GM19328 (cell line): ENCODE results near the gene RAP1A.
"Not testable (repeated sequence)": the region's sequence is repeated elsewhere in the genome, so short reads cannot be mapped to it uniquely, and the experiment has no call there.

ENCODE experiments used
- ATAC-seq: cut with Tn5 transposase; IDR thresholded peaks from one replicate; pipeline ENCODE4 v1.9.1; 2021; ENCODE audit warnings: mild to moderate bottlenecking, moderate library complexity; ENCODE audit not compliant: unreplicated experiment

RAP1A gene

GRCh38 chr1:111628153-111628552, 8.6 kb downstream of the RAP1A start:
- no peak for ATAC-seq

- no peak for ATAC-seq
These were observed 9.8 kb downstream of the RAP1A start for GRCh38 chr1:111629190-111629954.

GRCh38 chr1:111630567-111630966, 11.0 kb downstream of the RAP1A start:
- no peak for ATAC-seq

GRCh38 chr1:111631502-111631901, 11.9 kb downstream of the RAP1A start:
- no peak for ATAC-seq

GRCh38 chr1:111632771-111633170, 13.2 kb downstream of the RAP1A start:
- ATAC-seq = not testable (repeated sequence)

- no peak for ATAC-seq
These were observed 14.2 kb downstream of the RAP1A start for GRCh38 chr1:111633736-111634247.

- ATAC-seq = no peak
These were observed 15.9 kb downstream of the RAP1A start for GRCh38 chr1:111635324-111636009.

- no peak for ATAC-seq
These were observed 18.7 kb downstream of the RAP1A start for GRCh38 chr1:111638320-111638719.

GRCh38 chr1:111639602-111640198, 20.1 kb downstream of the RAP1A start:
- no peak for ATAC-seq

GRCh38 chr1:111643097-111643496, 23.5 kb downstream of the RAP1A start:
- no peak for ATAC-seq

GRCh38 chr1:111643696-111644095, 24.1 kb downstream of the RAP1A start:
- ATAC-seq = no peak

- no peak for ATAC-seq
These were observed 24.9 kb downstream of the RAP1A start for GRCh38 chr1:111644506-111644905.

- ATAC-seq = no peak
These were observed 28.1 kb downstream of the RAP1A start for GRCh38 chr1:111647736-111648135.

GRCh38 chr1:111648806-111649205, 29.2 kb downstream of the RAP1A start:
- ATAC-seq = no peak

GRCh38 chr1:111649227-111649626, 29.6 kb downstream of the RAP1A start:
- ATAC-seq = no peak

GRCh38 chr1:111649648-111650047, 30.1 kb downstream of the RAP1A start:
- ATAC-seq = no peak

- ATAC-seq = no peak
These were observed 34.1 kb downstream of the RAP1A start for GRCh38 chr1:111653709-111654108.

- ATAC-seq = no peak
These were observed 35.2 kb downstream of the RAP1A start for GRCh38 chr1:111654839-111655238.

GRCh38 chr1:111656086-111657017, 36.8 kb downstream of the RAP1A start:
- ATAC-seq = no peak

- ATAC-seq = no peak
These were observed 39.0 kb downstream of the RAP1A start for GRCh38 chr1:111658622-111659021.
